Lower leg skin (tissue), 3 donors: ENCODE data around the gene ARHGEF25.

Experiments
- POLR2A ChIP-seq, 2 donors: fragments of 450-650 bp; IDR thresholded peaks; one replicate each; pipeline ENCODE4 v1.6.1; 2016 to 2017; ENCODE audit warnings: antibody characterized with exemption in 2 of 2, mild to moderate bottlenecking in 1 of 2, moderate library complexity in 1 of 2
- TF ChIP-seq, protein P1 (sequence below), 3 donors: fragments of 450-650 bp; IDR thresholded peaks; one replicate each; pipeline ENCODE4 v1.5.1; 2016; ENCODE audit warnings: antibody characterized with exemption in 3 of 3, mild to moderate bottlenecking in 3 of 3, moderate library complexity in 2 of 3

DNA sequence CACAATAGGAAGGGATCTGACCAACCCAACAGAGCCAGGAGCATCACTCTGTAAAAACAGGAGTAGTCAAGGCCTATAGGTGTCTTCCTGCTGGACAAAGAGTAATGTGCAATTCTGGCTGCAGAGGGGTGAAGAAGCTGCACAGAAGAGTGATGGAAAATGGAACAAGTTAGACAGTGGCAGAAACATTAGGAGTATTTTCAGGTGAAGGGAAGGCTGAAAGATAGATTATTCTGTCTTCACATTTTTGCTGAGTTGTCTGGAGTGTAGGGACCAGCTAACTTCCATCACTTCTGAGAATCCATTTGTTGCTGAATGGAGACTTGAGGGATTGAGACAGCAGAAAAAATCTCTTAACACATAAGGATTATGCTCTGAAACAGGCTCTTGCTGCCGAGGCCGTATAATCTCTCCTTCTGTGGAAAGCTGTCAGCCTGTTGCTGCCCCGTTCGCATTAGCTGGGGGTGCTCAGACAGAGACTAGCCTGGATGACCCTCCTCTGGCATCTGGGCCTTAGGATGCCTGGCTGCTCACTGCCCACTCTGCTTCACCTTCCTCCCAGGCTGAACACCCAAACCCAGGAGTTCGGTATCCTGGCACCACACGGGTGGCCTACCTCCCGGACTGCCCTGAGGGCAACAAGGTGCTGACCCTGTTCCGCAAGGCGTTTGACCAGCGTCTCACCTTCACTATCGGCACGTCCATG lies 3.1 kb upstream of the ARHGEF25 start:
- TF ChIP-seq, protein P1, sequence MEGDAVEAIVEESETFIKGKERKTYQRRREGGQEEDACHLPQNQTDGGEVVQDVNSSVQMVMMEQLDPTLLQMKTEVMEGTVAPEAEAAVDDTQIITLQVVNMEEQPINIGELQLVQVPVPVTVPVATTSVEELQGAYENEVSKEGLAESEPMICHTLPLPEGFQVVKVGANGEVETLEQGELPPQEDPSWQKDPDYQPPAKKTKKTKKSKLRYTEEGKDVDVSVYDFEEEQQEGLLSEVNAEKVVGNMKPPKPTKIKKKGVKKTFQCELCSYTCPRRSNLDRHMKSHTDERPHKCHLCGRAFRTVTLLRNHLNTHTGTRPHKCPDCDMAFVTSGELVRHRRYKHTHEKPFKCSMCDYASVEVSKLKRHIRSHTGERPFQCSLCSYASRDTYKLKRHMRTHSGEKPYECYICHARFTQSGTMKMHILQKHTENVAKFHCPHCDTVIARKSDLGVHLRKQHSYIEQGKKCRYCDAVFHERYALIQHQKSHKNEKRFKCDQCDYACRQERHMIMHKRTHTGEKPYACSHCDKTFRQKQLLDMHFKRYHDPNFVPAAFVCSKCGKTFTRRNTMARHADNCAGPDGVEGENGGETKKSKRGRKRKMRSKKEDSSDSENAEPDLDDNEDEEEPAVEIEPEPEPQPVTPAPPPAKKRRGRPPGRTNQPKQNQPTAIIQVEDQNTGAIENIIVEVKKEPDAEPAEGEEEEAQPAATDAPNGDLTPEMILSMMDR (IDR thresholded peaks at IDR 0.05): no peak
- TF ChIP-seq POLR2A (IDR thresholded peaks at IDR 0.05): no peak
